ENCODE measurements around the gene SGCA.

DNA sequence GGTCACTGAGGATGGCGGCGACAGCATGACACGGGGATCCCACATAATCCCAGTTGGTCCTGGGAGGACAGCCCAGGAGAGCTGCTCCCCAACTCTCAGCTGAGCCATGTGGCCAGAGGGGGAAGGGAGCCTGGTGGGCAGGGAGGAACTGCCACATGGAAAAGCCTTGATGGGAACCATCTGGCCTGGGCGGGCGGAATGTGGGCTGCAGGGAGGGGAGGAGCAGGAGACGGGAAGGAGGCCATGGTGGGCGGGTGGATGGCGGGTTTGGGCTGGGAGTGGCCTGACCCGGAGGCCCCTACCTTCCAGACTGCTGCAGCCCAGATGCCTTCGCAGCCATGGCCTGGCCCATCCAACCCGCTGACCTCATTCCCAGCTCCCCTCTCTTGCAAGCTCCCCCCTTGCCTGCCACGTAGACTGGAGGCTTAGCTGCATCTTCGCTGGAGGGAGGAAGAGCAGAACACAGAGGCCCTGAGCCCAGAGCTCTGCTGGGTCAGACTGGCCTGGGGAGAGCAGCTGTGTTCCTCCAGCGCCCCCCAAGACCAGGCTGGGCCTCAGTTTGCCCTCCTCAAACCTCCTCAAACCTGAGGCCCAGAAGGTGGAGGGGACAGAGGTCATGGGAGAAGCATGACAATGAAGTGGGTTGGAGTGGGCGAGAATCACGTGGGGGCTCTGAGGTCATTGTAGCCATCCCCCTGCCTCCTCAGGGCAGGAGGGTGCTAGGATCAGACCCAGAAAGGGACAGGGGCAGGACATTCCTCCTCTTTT, 43.9 kb downstream of the SGCA start:
- TF ChIP-seq, protein P1, sequence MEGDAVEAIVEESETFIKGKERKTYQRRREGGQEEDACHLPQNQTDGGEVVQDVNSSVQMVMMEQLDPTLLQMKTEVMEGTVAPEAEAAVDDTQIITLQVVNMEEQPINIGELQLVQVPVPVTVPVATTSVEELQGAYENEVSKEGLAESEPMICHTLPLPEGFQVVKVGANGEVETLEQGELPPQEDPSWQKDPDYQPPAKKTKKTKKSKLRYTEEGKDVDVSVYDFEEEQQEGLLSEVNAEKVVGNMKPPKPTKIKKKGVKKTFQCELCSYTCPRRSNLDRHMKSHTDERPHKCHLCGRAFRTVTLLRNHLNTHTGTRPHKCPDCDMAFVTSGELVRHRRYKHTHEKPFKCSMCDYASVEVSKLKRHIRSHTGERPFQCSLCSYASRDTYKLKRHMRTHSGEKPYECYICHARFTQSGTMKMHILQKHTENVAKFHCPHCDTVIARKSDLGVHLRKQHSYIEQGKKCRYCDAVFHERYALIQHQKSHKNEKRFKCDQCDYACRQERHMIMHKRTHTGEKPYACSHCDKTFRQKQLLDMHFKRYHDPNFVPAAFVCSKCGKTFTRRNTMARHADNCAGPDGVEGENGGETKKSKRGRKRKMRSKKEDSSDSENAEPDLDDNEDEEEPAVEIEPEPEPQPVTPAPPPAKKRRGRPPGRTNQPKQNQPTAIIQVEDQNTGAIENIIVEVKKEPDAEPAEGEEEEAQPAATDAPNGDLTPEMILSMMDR (IDR thresholded peaks at IDR 0.05), result no peak
- no peak for TF ChIP-seq POLR2A (IDR thresholded peaks at IDR 0.05)
